PC-9 (cell line): ENCODE results near the gene UAP1L1.

Source experiments
- CTCF ChIP-seq: fragments of 200-600 bp; sonication (generic); conservative IDR thresholded peaks from 2 replicates; pipeline ENCODE4 v1.6.1; 2017; ENCODE audit warnings: mixed run types, antibody characterized with exemption, mild to moderate bottlenecking, moderate library complexity
- EZH2 ChIP-seq: fragments of 200-600 bp; sonication (generic); IDR thresholded peaks from 2 replicates; pipeline ENCODE4 v1.8.0; 2017; ENCODE audit warnings: antibody characterized with exemption, low read depth

GRCh38 chr9:137113385-137114159 lies 36.3 kb downstream of the UAP1L1 start:
- TF ChIP-seq EZH2 (no peak), CTCF (no peak)
